H1 (cell line): ENCODE measurements around the gene PMEPA1. TPM values are rescaled to one million over a fixed set of nuclear protein-coding genes. Genes with fewer than 3 reads are reported as not detected.
A peak's percentile ranks its signal among the peaks of the same experiment; 100 is the strongest.

Experiments used
- CTCF ChIA-PET: fragments of 300-600 bp; sonication (Branson Sonifier 250); formaldehyde crosslinking; loops from one replicate; lab custom pipeline; 2021; ENCODE audit not compliant: partially characterized antibody; lab: Charles Lee
- POLR2A ChIA-PET: fragments of 300-600 bp; sonication (Branson Sonifier 250); formaldehyde crosslinking; loops from one replicate; lab custom pipeline; 2021; ENCODE audit warnings: inconsistent platforms; ENCODE audit not compliant: partially characterized antibody; lab: Charles Lee
- DNase-seq, 2 experiments: peaks; one replicate each; pipeline versions ENCODE4 v3.0.0 to v3.0.0-alpha.2; 2010 to 2022; ENCODE audit warnings: low spot score in 2 of 2, low read depth in 1 of 2, mixed read lengths in 1 of 2
- FAIRE-seq: peaks from 2 replicates; lab custom pipeline; 2011; peaks lifted over from hg19 to GRCh38; lab: Jason Lieb, UNC
- H2AFZ ChIP-seq: 2 replicates; pipeline ENCODE4 v1.8.1; 2012; ENCODE audit warnings: low read length, inconsistent platforms
- H2AK5ac ChIP-seq: 2 replicates; pipeline ENCODE4 v1.6.1; 2013; ENCODE audit warnings: low read depth, low read length
- H2BK120ac ChIP-seq: replicated peaks from 2 replicates; pipeline ENCODE3; 2013; ENCODE audit warnings: low read depth, low read length, inconsistent platforms
- H2BK12ac ChIP-seq: 2 replicates; pipeline ENCODE4 v1.6.1; 2013; ENCODE audit warnings: low read depth, low read length
- H2BK15ac ChIP-seq: 2 replicates; pipeline ENCODE4 v1.6.1; 2013; ENCODE audit warnings: low read length
- H2BK20ac ChIP-seq: 2 replicates; pipeline ENCODE4 v1.6.1; 2013; ENCODE audit warnings: low read length
- H2BK5ac ChIP-seq: 2 replicates; pipeline ENCODE4 v1.6.1; 2013; ENCODE audit warnings: low read depth, low read length
- H3K14ac ChIP-seq: 2 replicates; pipeline ENCODE4 v1.6.1; 2013; ENCODE audit warnings: inconsistent platforms; ENCODE audit not compliant: insufficient read length
- H3K18ac ChIP-seq: 2 replicates; pipeline ENCODE4 v1.6.1; 2013; ENCODE audit warnings: low read length; ENCODE audit errors: extremely low read depth
- H3K23ac ChIP-seq: 2 replicates; pipeline ENCODE4 v1.6.1; 2013; ENCODE audit warnings: inconsistent platforms; ENCODE audit not compliant: insufficient read length
- H3K23me2 ChIP-seq: 2 replicates; pipeline ENCODE4 v1.6.1; 2013; ENCODE audit warnings: low read depth, low read length
- H3K27ac ChIP-seq: 2 replicates; pipeline ENCODE4 v1.6.1; 2011; ENCODE audit warnings: low read depth, low read length, inconsistent platforms
- H3K27me3 ChIP-seq, 4 experiments: replicated peaks in 1 of 4; 1 replicate in 1 of 4; 2 replicates in 3 of 4; pipeline versions ENCODE4 v1.6.1 to v1.8.1; 2011 to 2013; ENCODE audit warnings: low read length in 3 of 4, mild to moderate bottlenecking in 3 of 4, inconsistent platforms in 2 of 4, mixed read lengths in 2 of 4, moderate library complexity in 1 of 4; ENCODE audit not compliant: control insufficient read depth in 3 of 4, insufficient read depth in 3 of 4; ENCODE audit errors: extremely low read depth in 1 of 4
- H3K36me3 ChIP-seq, 4 experiments: 2 replicates each; pipeline versions ENCODE4 v1.6.1 to v1.8.1; 2011 to 2013; ENCODE audit warnings: mild to moderate bottlenecking in 4 of 4, low read length in 3 of 4, moderate library complexity in 2 of 4, control low read depth in 1 of 4, inconsistent platforms in 1 of 4; ENCODE audit not compliant: insufficient read depth in 4 of 4, control insufficient read depth in 2 of 4
- H3K4ac ChIP-seq: replicated peaks from 2 replicates; pipeline ENCODE3; 2013; ENCODE audit warnings: low read length, low read depth, mixed read lengths, inconsistent platforms; ENCODE audit not compliant: insufficient read length
- H3K4me1 ChIP-seq, 4 experiments: replicated peaks in 1 of 4; 1 replicate in 1 of 4; 2 replicates in 3 of 4; pipeline versions ENCODE4 v1.6.1 to v1.8.1; 2011 to 2013; ENCODE audit warnings: low read length in 3 of 4, inconsistent platforms in 2 of 4, mixed read lengths in 1 of 4; ENCODE audit not compliant: insufficient read depth in 4 of 4, control insufficient read depth in 3 of 4
- H3K4me2 ChIP-seq, 2 experiments: 2 replicates each; pipeline versions ENCODE4 v1.6.1 to v1.8.1; 2011 to 2013; ENCODE audit warnings: low read depth in 2 of 2, low read length in 2 of 2, control low read depth in 1 of 2, inconsistent platforms in 1 of 2, mild to moderate bottlenecking in 1 of 2; ENCODE audit not compliant: insufficient read depth in 1 of 2
- H3K4me3 ChIP-seq, 4 experiments: fragments of 200-600, 300-600 bp in 1 of 4; sonication (generic), shearing (Covaris generic), sonication (Bioruptor Twin) in 1 of 4; 2 replicates each; pipeline versions ENCODE4 v1.5.1 to v1.8.1; 2011 to 2016; ENCODE audit warnings: low read length in 4 of 4, low read depth in 3 of 4, control low read depth in 2 of 4, inconsistent platforms in 2 of 4, mild to moderate bottlenecking in 2 of 4, mixed read lengths in 1 of 4, moderate library complexity in 1 of 4; ENCODE audit not compliant: insufficient read depth in 2 of 4; ENCODE audit errors: extremely low read depth in 1 of 4
- H3K56ac ChIP-seq: replicated peaks from 2 replicates; pipeline ENCODE3; 2013; ENCODE audit warnings: low read depth, mild to moderate bottlenecking, mixed read lengths, low read length, inconsistent platforms; ENCODE audit not compliant: insufficient read length
- H3K79me1 ChIP-seq: 2 replicates; pipeline ENCODE4 v1.6.1; 2013; ENCODE audit warnings: low read depth, low read length, control low read depth
- H3K79me2 ChIP-seq, 2 experiments: 2 replicates each; pipeline versions ENCODE4 v1.6.1 to v1.8.1; 2012 to 2013; ENCODE audit warnings: low read length in 2 of 2, mild to moderate bottlenecking in 2 of 2, inconsistent platforms in 1 of 2; ENCODE audit not compliant: insufficient read depth in 2 of 2, control insufficient read depth in 1 of 2
- H3K9ac ChIP-seq, 4 experiments: replicated peaks in 1 of 4; 1 replicate in 1 of 4; 2 replicates in 3 of 4; pipeline versions ENCODE4 v1.6.1 to v1.8.1; 2011 to 2013; ENCODE audit warnings: low read depth in 3 of 4, low read length in 3 of 4, control low read depth in 2 of 4, mild to moderate bottlenecking in 2 of 4, moderate library complexity in 2 of 4, inconsistent platforms in 1 of 4; ENCODE audit errors: extremely low read depth in 1 of 4
- H3K9me3 ChIP-seq, 2 experiments: 2 replicates each; pipeline versions ENCODE4 v1.6.1 to v1.8.1; 2012 to 2013; ENCODE audit warnings: mild to moderate bottlenecking in 2 of 2, moderate library complexity in 2 of 2, control low read depth in 1 of 2, inconsistent platforms in 1 of 2, low read depth in 1 of 2, low read length in 1 of 2, mixed read lengths in 1 of 2; ENCODE audit not compliant: insufficient read depth in 2 of 2
- H4K20me1 ChIP-seq, 2 experiments: replicated peaks in 1 of 2; 2 replicates each; pipeline versions ENCODE3 to v1.8.1; 2011 to 2013; ENCODE audit warnings: inconsistent platforms in 2 of 2, low read length in 2 of 2, mild to moderate bottlenecking in 1 of 2; ENCODE audit not compliant: insufficient read depth in 2 of 2, control insufficient read depth in 1 of 2
- H4K5ac ChIP-seq: 2 replicates; pipeline ENCODE4 v1.6.1; 2013; ENCODE audit warnings: low read length, low read depth, mixed read lengths, inconsistent platforms; ENCODE audit not compliant: insufficient read length
- H4K8ac ChIP-seq: 2 replicates; pipeline ENCODE4 v1.8.0; 2013; ENCODE audit warnings: mild to moderate bottlenecking, moderate library complexity, low read length, inconsistent platforms; ENCODE audit not compliant: insufficient read depth; ENCODE audit errors: extremely low read depth
- H4K91ac ChIP-seq: replicated peaks from 2 replicates; pipeline ENCODE3; 2013; ENCODE audit warnings: low read length, mixed read lengths, inconsistent platforms; ENCODE audit not compliant: insufficient read length
- ASH2L ChIP-seq: fragments of 200-600, 300-600 bp; sonication (generic); IDR thresholded peaks from one replicate; pipeline ENCODE4 v1.7.1; 2017; ENCODE audit warnings: low read length
- BACH1 ChIP-seq: IDR thresholded peaks from 2 replicates; pipeline ENCODE4 v1.6.1; 2012; ENCODE audit warnings: low read length, improper control_type of control experiment
- CHD2 ChIP-seq: IDR thresholded peaks from 2 replicates; pipeline ENCODE4 v1.6.1; 2012; ENCODE audit warnings: low read length, improper control_type of control experiment
- HDAC2 ChIP-seq, 2 experiments: fragments of 300-600 bp in 1 of 2; sonication (generic) in 1 of 2; IDR thresholded peaks; 2 replicates each; pipeline ENCODE4 v1.6.1; 2011 to 2012; ENCODE audit warnings: low read depth in 2 of 2, low read length in 2 of 2, mild to moderate bottlenecking in 2 of 2, moderate library complexity in 2 of 2, borderline replicate concordance in 1 of 2, inconsistent platforms in 1 of 2
- KDM1A ChIP-seq: fragments of 200-600, 300-600 bp; sonication (generic); IDR thresholded peaks from 2 replicates; pipeline ENCODE4 v1.7.1; 2016; ENCODE audit warnings: mild to moderate bottlenecking, low read length, borderline replicate concordance
- MAX ChIP-seq: IDR thresholded peaks from 2 replicates; pipeline ENCODE4 v1.6.1; 2012; ENCODE audit warnings: inconsistent platforms
- RAD21 ChIP-seq, 2 experiments: IDR thresholded peaks in 1 of 2; conservative IDR thresholded peaks in 1 of 2; 2 replicates each; pipeline ENCODE4 v1.6.1; 2011; ENCODE audit warnings: low read depth in 2 of 2, low read length in 2 of 2, improper control_type of control experiment in 1 of 2, inconsistent platforms in 1 of 2, mild to moderate bottlenecking in 1 of 2, moderate library complexity in 1 of 2
- RFX5 ChIP-seq: IDR thresholded peaks from 2 replicates; pipeline ENCODE4 v1.6.1; 2011; ENCODE audit warnings: low read depth, low read length, improper control_type of control experiment, borderline replicate concordance
- SP1 ChIP-seq: IDR thresholded peaks from 2 replicates; pipeline ENCODE4 v1.6.1; 2011; ENCODE audit warnings: low read depth, low read length
- SP2 ChIP-seq: IDR thresholded peaks from 2 replicates; pipeline ENCODE4 v1.6.1; 2012; ENCODE audit warnings: mild to moderate bottlenecking, low read length, inconsistent platforms
- SP4 ChIP-seq: IDR thresholded peaks from 2 replicates; pipeline ENCODE4 v1.6.1; 2012; ENCODE audit warnings: low read length, inconsistent platforms
- TAF1 ChIP-seq: IDR thresholded peaks from 2 replicates; pipeline ENCODE4 v1.6.1; 2011; ENCODE audit warnings: mild to moderate bottlenecking, low read depth, low read length
- TBP ChIP-seq: IDR thresholded peaks from 2 replicates; pipeline ENCODE4 v1.6.1; 2011; ENCODE audit warnings: low read depth, low read length, improper control_type of control experiment
- WGBS, 2 experiments: shearing (Covaris generic) in 1 of 2; methylation state at CpG; one replicate each; pipeline versions ENCODE4 v1.1.6 to v1.1.7; 2013 to 2015; ENCODE audit warnings: low lambda C conversion rate in 2 of 2, mixed read lengths in 2 of 2, inconsistent platforms in 1 of 2, low coverage in 1 of 2, missing lambda C conversion rate in 1 of 2; ENCODE audit not compliant: insufficient replicate concordance in 2 of 2, insufficient coverage in 1 of 2, insufficient read length in 1 of 2; ENCODE audit errors: extremely low coverage in 1 of 2, missing lambda C conversion rate in 1 of 2; 5-methylcytosine and 5-hydroxymethylcytosine counted together
- polyA plus RNA-seq, 7 experiments: library from polyadenylated mRNA; depleted of rRNA in 3 of 7; stranded (reverse) in 5 of 7; unstranded in 2 of 7; fragments of >200 nt in 5 of 7; fragments of 200-250 nt in 2 of 7; gene quantifications; 1 replicate in 5 of 7; 2 replicates in 1 of 7; 4 replicates in 1 of 7; pipeline versions ENCODE4 v1.2.1 to v1.2.3, GENCODE V29; 2011 to 2013; ENCODE audit warnings: missing spikeins in 2 of 7, mixed read lengths in 2 of 7
- total RNA-seq: library from RNA; stranded (reverse); fragmentation: NEBNext Ultra II Directional; extraction: Animal tissue kit (Norgen Biotek cat#: 25700); gene quantifications from 2 replicates; pipeline ENCODE4 v1.2.1, GENCODE V29; 2021

The PMEPA1 gene
- total and polyA plus RNA-seq, 2 of the 8 experiments (the other 6 are each of a cell fraction or from before 2014, with no cell fraction given) = 12.7 to 20.5 TPM

- Histone ChIP-seq H3K79me1 (no peaks in the 10 kb centered on the region), H2BK12ac (no peak overlapping the region), H3K9me3 (no peaks in the 10 kb centered on the region), H3K18ac (0 out of 2 replicates have a peak overlapping the region, but pooled peaks have one; percentile 6), H3K56ac (no peak overlapping the region), H3K4me3 (peak overlapping the region; percentile 23 to 59 (median 46); a peak in 7 of 8 replicates), H2BK20ac (no peak overlapping the region), H3K79me2 (no peaks in the 10 kb centered on the region), H4K91ac (peak overlapping the region; percentile 93), H4K20me1 (no peaks in the 10 kb centered on the region), H3K23ac (no peak overlapping the region), H3K9ac (no peak overlapping the region), H2BK5ac (no peak overlapping the region), H4K8ac (no peak overlapping the region), H4K5ac (peak overlapping the region; percentile 57), H2BK120ac (no peak overlapping the region), H2AFZ (no peak overlapping the region), H3K4ac (peak overlapping the region; percentile 24), H2BK15ac (0 out of 2 replicates have a peak overlapping the region, but pooled peaks have one; percentile 92), H3K4me2 (peak overlapping the region; percentile 65 to 73), H3K36me3 (no peaks in the 10 kb centered on the region), H2AK5ac (no peak overlapping the region), H3K27me3 (peaks cover 0 to 4% (median 2%) of the 10 kb centered on the region in 4 experiments; a peak in 2 of 7 replicates), H3K14ac (no peak overlapping the region), H3K4me1 (peaks cover 0 to 3% (median 1%) of the 10 kb centered on the region in 4 experiments; a peak in 5 of 7 replicates), H3K27ac (no peak overlapping the region), H3K23me2 (peaks cover 4% of the 10 kb centered on the region; the same call in 1 of the 2 replicates)
- WGBS, 2 experiments = 3% methylated on average over 31 of the region's 31 CpGs; no CpG with 5 or more reads in 1 of the 2 experiments
- DNase-seq (peak; percentile 83 to 90), FAIRE-seq (peak; percentile 7)
- ChIA-PET CTCF (no interaction called here), POLR2A (interaction anchor here (0.9 to 1.8 kb wide), 2 partner anchors 9 to 10 kb away, joined by 3 to 5 read pairs; no protein-coding TSS in a partner anchor)
- TF ChIP-seq KDM1A (0 out of 2 replicates have a peak, but pooled peaks have one; percentile 15), RAD21 (IDR thresholded peaks at IDR 0.05 in 1 of 2, conservative IDR thresholded peaks at IDR 0.05 in 1 of 2; ENCODE audit: low read depth in 2 of 2, low read length in 2 of 2) (peak in 1 of 2 experiments; percentile 4; a peak in 2 of 4 replicates), HDAC2 (IDR thresholded peaks at IDR 0.05; ENCODE audit: borderline replicate concordance in 1 of 2, low read depth in 2 of 2, low read length in 2 of 2) (peak in 1 of 2 experiments; percentile 85; a peak in 2 of 4 replicates), SP1 (peak; percentile 96), TAF1 (0 out of 2 replicates have a peak, but pooled peaks have one; percentile 30), MAX (peak; percentile 89), ASH2L (peak; percentile 48), BACH1 (peak; percentile 52; the same call in 1 of the 2 replicates), RFX5 (no peak), CHD2 (peak; percentile 76), SP2 (peak; percentile 62; the same call in 1 of the 2 replicates), SP4 (no peak), TBP (0 out of 2 replicates have a peak, but pooled peaks have one; percentile 14)
These were observed 8.7 kb upstream of the PMEPA1 start for GRCh38 chr20:57718490-57719009.
